ENCODE data around the gene LRRC74A.

The LRRC74A gene

DNA sequence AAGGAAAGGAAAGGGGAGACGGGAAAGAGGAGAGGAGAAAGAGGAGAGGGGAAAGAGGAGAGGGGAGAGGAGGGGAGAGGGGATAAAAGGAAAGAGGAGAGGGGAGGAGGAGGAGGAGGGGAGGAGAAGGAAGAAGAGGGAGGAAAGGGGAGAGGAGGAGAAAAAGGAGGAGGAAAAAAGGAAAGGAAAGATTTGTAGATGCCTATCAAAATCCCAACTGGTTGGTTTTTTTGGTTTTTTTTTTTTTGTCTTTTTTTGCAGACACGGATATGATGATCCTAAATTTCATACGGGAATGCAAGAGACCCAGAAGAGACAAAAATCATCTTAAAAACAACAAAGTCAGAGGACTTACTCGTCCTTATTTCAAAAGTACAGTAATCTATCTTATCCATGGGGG, 32.9 kb upstream of the LRRC74A start:
- no peak overlapping the region for H3K4me2 ChIP-seq (ENCODE audit: low read depth, low read length)
- no peaks in the 10 kb centered on the region for H3F3A ChIP-seq (ENCODE audit: insufficient read depth, low read length)
- TF ChIP-seq EZH2 (optimal IDR thresholded peaks at IDR 0.05; ENCODE audit: low read depth, low read length) (no peak), EZH2phosphoT487 (IDR thresholded peaks at IDR 0.05; ENCODE audit: low read length) (no peak)
- TF ChIP-seq, protein P1, sequence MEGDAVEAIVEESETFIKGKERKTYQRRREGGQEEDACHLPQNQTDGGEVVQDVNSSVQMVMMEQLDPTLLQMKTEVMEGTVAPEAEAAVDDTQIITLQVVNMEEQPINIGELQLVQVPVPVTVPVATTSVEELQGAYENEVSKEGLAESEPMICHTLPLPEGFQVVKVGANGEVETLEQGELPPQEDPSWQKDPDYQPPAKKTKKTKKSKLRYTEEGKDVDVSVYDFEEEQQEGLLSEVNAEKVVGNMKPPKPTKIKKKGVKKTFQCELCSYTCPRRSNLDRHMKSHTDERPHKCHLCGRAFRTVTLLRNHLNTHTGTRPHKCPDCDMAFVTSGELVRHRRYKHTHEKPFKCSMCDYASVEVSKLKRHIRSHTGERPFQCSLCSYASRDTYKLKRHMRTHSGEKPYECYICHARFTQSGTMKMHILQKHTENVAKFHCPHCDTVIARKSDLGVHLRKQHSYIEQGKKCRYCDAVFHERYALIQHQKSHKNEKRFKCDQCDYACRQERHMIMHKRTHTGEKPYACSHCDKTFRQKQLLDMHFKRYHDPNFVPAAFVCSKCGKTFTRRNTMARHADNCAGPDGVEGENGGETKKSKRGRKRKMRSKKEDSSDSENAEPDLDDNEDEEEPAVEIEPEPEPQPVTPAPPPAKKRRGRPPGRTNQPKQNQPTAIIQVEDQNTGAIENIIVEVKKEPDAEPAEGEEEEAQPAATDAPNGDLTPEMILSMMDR (IDR thresholded peaks at IDR 0.05; ENCODE audit: low read length): no peak
- H2AFZ ChIP-seq (ENCODE audit: low read length): no peak overlapping the region
- H3K27me3 ChIP-seq (replicated peaks; ENCODE audit: insufficient read depth, low read length): no peaks in the 10 kb centered on the region
- H3K79me2 ChIP-seq (ENCODE audit: low read length): no peaks in the 10 kb centered on the region
- H4K20me1 ChIP-seq (ENCODE audit: insufficient read depth, low read length): no peaks in the 10 kb centered on the region
- no peaks in the 10 kb centered on the region for H3K4me1 ChIP-seq (ENCODE audit: low read length)
- H3K27ac ChIP-seq (ENCODE audit: low read length): no peak overlapping the region
- H3K9me2 ChIP-seq (replicated peaks; ENCODE audit: insufficient read depth, low read length): no peaks in the 10 kb centered on the region
- no peaks in the 10 kb centered on the region for H3K36me3 ChIP-seq (replicated peaks; ENCODE audit: insufficient read depth, low read length)
- no peak for DNase-seq
- no peaks in the 10 kb centered on the region for H3K9me3 ChIP-seq (replicated peaks; ENCODE audit: insufficient read depth, low read length)
- no peak overlapping the region for H3K9ac ChIP-seq (ENCODE audit: low read length)
- no peak overlapping the region for H3K4me3 ChIP-seq (ENCODE audit: low read length)

DNA sequence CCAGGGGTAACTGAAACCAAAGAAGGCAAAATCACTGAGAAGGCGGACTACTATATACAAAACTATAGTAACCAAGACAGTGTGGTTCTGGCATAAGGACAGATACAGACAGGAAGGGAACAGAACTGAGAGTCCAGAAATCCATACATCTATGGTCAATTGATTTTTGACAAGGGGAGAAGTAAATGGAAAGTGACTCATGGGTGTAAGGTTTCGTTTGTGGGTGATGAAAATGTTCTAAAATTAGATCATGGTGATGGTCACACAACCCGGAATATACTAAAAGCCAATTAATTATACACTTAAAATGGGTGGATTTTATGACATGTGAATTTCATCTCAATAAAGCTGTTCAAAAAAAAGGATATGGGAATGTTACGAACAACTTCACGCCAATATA, 32.3 kb upstream of the LRRC74A start:
- H3K9me3 ChIP-seq (replicated peaks; ENCODE audit: insufficient read depth, low read length): no peaks in the 10 kb centered on the region
- H3K4me3 ChIP-seq (ENCODE audit: low read length): no peak overlapping the region
- no peak for DNase-seq
- H3K27me3 ChIP-seq (replicated peaks; ENCODE audit: insufficient read depth, low read length): no peaks in the 10 kb centered on the region
- no peak for TF ChIP-seq EZH2 (optimal IDR thresholded peaks at IDR 0.05; ENCODE audit: low read depth, low read length)
- TF ChIP-seq, protein P1 (IDR thresholded peaks at IDR 0.05; ENCODE audit: low read length): no peak
- TF ChIP-seq EZH2phosphoT487 (IDR thresholded peaks at IDR 0.05; ENCODE audit: low read length): no peak
- no peak overlapping the region for H3K27ac ChIP-seq (ENCODE audit: low read length)
- no peaks in the 10 kb centered on the region for H3K36me3 ChIP-seq (replicated peaks; ENCODE audit: insufficient read depth, low read length)
- no peaks in the 10 kb centered on the region for H3K9me2 ChIP-seq (replicated peaks; ENCODE audit: insufficient read depth, low read length)
- no peak overlapping the region for H3K4me2 ChIP-seq (ENCODE audit: low read depth, low read length)
- H3F3A ChIP-seq (ENCODE audit: insufficient read depth, low read length): no peaks in the 10 kb centered on the region
- H3K79me2 ChIP-seq (ENCODE audit: low read length): no peaks in the 10 kb centered on the region
- H4K20me1 ChIP-seq (ENCODE audit: insufficient read depth, low read length): no peaks in the 10 kb centered on the region
- no peak overlapping the region for H3K9ac ChIP-seq (ENCODE audit: low read length)
- H2AFZ ChIP-seq (ENCODE audit: low read length): no peak overlapping the region
- no peaks in the 10 kb centered on the region for H3K4me1 ChIP-seq (ENCODE audit: low read length)

DNA sequence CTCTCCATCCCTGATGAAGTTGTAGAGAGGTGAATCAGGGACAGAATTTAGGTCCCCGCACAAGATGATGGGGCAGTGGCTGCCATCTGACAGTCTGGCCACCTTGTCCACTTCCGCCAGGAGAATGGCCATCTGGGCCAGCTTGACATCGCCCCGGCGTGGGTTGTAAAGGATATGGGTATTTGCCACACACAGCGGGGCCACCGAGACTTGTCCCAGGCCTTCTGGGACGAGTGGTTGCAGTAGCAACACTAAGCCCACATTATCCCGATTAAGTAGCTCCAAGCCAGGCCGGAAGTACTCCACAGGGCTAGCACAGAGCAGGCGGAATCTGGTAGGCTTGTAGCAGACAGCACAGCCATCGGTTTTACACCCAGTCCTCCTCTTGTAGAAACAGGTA, 19.8 kb upstream of the LRRC74A start:
- H3K4me1 ChIP-seq (ENCODE audit: low read length): no peaks in the 10 kb centered on the region
- no peaks in the 10 kb centered on the region for H3K36me3 ChIP-seq (replicated peaks; ENCODE audit: insufficient read depth, low read length)
- H3K9me3 ChIP-seq (replicated peaks; ENCODE audit: insufficient read depth, low read length): no peaks in the 10 kb centered on the region
- H4K20me1 ChIP-seq (ENCODE audit: insufficient read depth, low read length): no peaks in the 10 kb centered on the region
- no peak overlapping the region for H3K9ac ChIP-seq (ENCODE audit: low read length)
- TF ChIP-seq EZH2 (optimal IDR thresholded peaks at IDR 0.05; ENCODE audit: low read depth, low read length) (no peak), EZH2phosphoT487 (IDR thresholded peaks at IDR 0.05; ENCODE audit: low read length) (no peak)
- TF ChIP-seq, protein P1 (IDR thresholded peaks at IDR 0.05; ENCODE audit: low read length): no peak
- no peak overlapping the region for H3K4me3 ChIP-seq (ENCODE audit: low read length)
- no peak overlapping the region for H3K27ac ChIP-seq (ENCODE audit: low read length)
- H3K79me2 ChIP-seq (ENCODE audit: low read length): peaks cover 8% of the 10 kb centered on the region; the same call in 1 of the 2 replicates
- H3F3A ChIP-seq (ENCODE audit: insufficient read depth, low read length): no peaks in the 10 kb centered on the region
- no peaks in the 10 kb centered on the region for H3K27me3 ChIP-seq (replicated peaks; ENCODE audit: insufficient read depth, low read length)
- H3K9me2 ChIP-seq (replicated peaks; ENCODE audit: insufficient read depth, low read length): no peaks in the 10 kb centered on the region
- no peak overlapping the region for H3K4me2 ChIP-seq (ENCODE audit: low read depth, low read length)
- H2AFZ ChIP-seq (ENCODE audit: low read length): no peak overlapping the region
- no peak for DNase-seq

All from MM.1S (cell line).